Kidney glomerular epithelial cell (primary cell): ENCODE data around the gene FLAD1.

Experiments used
- DNase-seq: peaks from one replicate; lab custom pipeline; 2025; lab: John Stamatoyannopoulos, UW

FLAD1 gene

GRCh38 chr1:155018617-155019348, 35.6 kb downstream of the FLAD1 start:
- no peak for DNase-seq

- DNase-seq: no peak
Measured at GRCh38 chr1:155019377-155020245, 36.5 kb downstream of the FLAD1 start.

GRCh38 chr1:155022136-155022926, 39.2 kb downstream of the FLAD1 start:
- no peak for DNase-seq

- no peak for DNase-seq
Measured at GRCh38 chr1:155022927-155023236, 39.7 kb downstream of the FLAD1 start.

- DNase-seq: no peak
Measured at GRCh38 chr1:155023627-155024026, 40.5 kb downstream of the FLAD1 start.

- DNase-seq: no peak
Measured at GRCh38 chr1:155024315-155024714, 41.2 kb downstream of the FLAD1 start.

GRCh38 chr1:155026154-155026553, 43.0 kb downstream of the FLAD1 start:
- no peak for DNase-seq

GRCh38 chr1:155026588-155026987, 43.4 kb downstream of the FLAD1 start:
- no peak for DNase-seq

GRCh38 chr1:155029513-155030242, 46.5 kb downstream of the FLAD1 start:
- no peak for DNase-seq

GRCh38 chr1:155030243-155030795, 47.2 kb downstream of the FLAD1 start:
- DNase-seq: no peak

- no peak for DNase-seq
Measured at GRCh38 chr1:155030899-155031298, 47.8 kb downstream of the FLAD1 start.

- no peak for DNase-seq
Measured at GRCh38 chr1:155032886-155033285, 49.7 kb downstream of the FLAD1 start.

GRCh38 chr1:155033524-155033923, 50.4 kb downstream of the FLAD1 start, which contains the start of the genes DCST1 and DCST2:
DCST1 (plus strand) TSS chr1:155033824; CDS start chr1:155034037, 213 bp downstream.
DCST2 (minus strand) TSS chr1:155033781; CDS start chr1:155033701, 80 bp downstream.
- no peak for DNase-seq

- DNase-seq: no peak
Measured at GRCh38 chr1:155034318-155035208, 51.4 kb downstream of the FLAD1 start.

GRCh38 chr1:155035936-155036335, 52.8 kb downstream of the FLAD1 start:
- DNase-seq: no peak

- no peak for DNase-seq
Measured at GRCh38 chr1:155037043-155037442, 53.9 kb downstream of the FLAD1 start.

- DNase-seq: no peak
Measured at GRCh38 chr1:155037851-155038441, 54.8 kb downstream of the FLAD1 start.

GRCh38 chr1:155038602-155039307, 55.6 kb downstream of the FLAD1 start:
- DNase-seq: peak; percentile 29

- DNase-seq: no peak
Measured at GRCh38 chr1:155039308-155039669, 56.1 kb downstream of the FLAD1 start.
